Measurements from ENCODE around the gene EMILIN2. TPM values are rescaled to one million over a fixed set of nuclear protein-coding genes. Genes with fewer than 3 reads are reported as not detected.

EMILIN2 gene
- total and polyA plus RNA-seq, 2 donors (not counting 1 experiment from before 2014, with no cell fraction given): 2.5 to 48.2 TPM

DNA sequence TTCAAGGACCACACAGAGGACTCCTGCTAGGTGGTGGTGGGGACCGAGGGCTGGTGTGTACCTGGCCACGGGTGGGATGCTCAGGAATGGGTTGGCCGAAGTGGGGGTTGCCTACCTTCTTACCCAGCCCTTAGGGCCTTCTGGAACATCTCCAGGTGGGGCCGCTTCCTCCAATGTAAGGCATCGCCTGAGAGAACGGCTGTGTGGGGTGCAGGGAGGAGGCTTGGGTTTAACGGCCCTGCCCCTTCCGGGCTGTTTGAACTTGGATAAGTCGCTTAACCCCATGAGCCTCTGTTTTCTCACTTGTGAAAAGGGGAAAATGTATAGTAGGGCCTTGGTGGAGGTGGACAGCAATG is 35.0 kb downstream of the EMILIN2 start:
- intact Hi-C loops (cut with micrococcal nuclease): no loop called here
- Mint-ChIP-seq H3K27me3 (peaks cover 25% of the 10 kb centered on the region), H3K9me3 (ENCODE audit: insufficient read depth) (peaks cover 3% of the 10 kb centered on the region), H3K27ac (no peak overlapping the region), H3K4me1 (peaks cover 14% of the 10 kb centered on the region), H3K4me3 (no peak overlapping the region)
- Histone ChIP-seq H2AFZ (ENCODE audit: insufficient read depth, low read depth, low read length, poor library complexity, severe bottlenecking) (no peak overlapping the region), H3K4me1 (ENCODE audit: control insufficient read depth in 2 of 2, insufficient read depth in 2 of 2, low read length in 2 of 2) (peaks cover 9 to 10% of the 10 kb centered on the region in 2 donors), H4K20me1 (ENCODE audit: control insufficient read depth, insufficient read depth, low read length, poor library complexity, severe bottlenecking) (no peaks in the 10 kb centered on the region), H3K27me3 (replicated peaks in 1 of 4; ENCODE audit: control extremely low read depth in 1 of 4, control insufficient read depth in 3 of 4, insufficient read depth in 4 of 4, low read length in 3 of 4) (peaks cover 0 to 5% (median 2%) of the 10 kb centered on the region in 4 experiments), H3K9me3 (ENCODE audit: control extremely low read depth in 1 of 3, control insufficient read depth in 2 of 3, insufficient read depth in 1 of 3, low read length in 2 of 3) (peaks cover 0 to 2% (median 0%) of the 10 kb centered on the region in 3 donors), H3K36me3 (replicated peaks in 1 of 2; ENCODE audit: control extremely low read depth in 1 of 2, control insufficient read depth in 1 of 2, extremely low read depth in 1 of 2, insufficient read depth in 2 of 2, low read length in 1 of 2) (no peaks in the 10 kb centered on the region), H3K9ac (ENCODE audit: low read length) (no peak overlapping the region), H3K4me3 (ENCODE audit: control extremely low read depth in 1 of 5, extremely low read depth in 1 of 5, insufficient read depth in 1 of 5, low read depth in 2 of 5, low read length in 4 of 5) (no peak overlapping the region), H3K27ac (ENCODE audit: low read length in 2 of 2) (no peak overlapping the region), H3K79me2 (ENCODE audit: control insufficient read depth, insufficient read depth, low read length) (no peaks in the 10 kb centered on the region), H3K4me2 (replicated peaks; ENCODE audit: low read depth, low read length, poor library complexity, severe bottlenecking) (no peak overlapping the region)
- no peak for TF ChIP-seq EZH2 (IDR thresholded peaks at IDR 0.05; ENCODE audit: borderline replicate concordance, insufficient read depth, low read depth, low read length, poor library complexity, severe bottlenecking)
- TF ChIP-seq, protein P1, sequence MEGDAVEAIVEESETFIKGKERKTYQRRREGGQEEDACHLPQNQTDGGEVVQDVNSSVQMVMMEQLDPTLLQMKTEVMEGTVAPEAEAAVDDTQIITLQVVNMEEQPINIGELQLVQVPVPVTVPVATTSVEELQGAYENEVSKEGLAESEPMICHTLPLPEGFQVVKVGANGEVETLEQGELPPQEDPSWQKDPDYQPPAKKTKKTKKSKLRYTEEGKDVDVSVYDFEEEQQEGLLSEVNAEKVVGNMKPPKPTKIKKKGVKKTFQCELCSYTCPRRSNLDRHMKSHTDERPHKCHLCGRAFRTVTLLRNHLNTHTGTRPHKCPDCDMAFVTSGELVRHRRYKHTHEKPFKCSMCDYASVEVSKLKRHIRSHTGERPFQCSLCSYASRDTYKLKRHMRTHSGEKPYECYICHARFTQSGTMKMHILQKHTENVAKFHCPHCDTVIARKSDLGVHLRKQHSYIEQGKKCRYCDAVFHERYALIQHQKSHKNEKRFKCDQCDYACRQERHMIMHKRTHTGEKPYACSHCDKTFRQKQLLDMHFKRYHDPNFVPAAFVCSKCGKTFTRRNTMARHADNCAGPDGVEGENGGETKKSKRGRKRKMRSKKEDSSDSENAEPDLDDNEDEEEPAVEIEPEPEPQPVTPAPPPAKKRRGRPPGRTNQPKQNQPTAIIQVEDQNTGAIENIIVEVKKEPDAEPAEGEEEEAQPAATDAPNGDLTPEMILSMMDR (IDR thresholded peaks at IDR 0.05): no peak
- 97% methylated on average over 5 of the region's 9 CpGs for whole genome bisulfite sequencing (ENCODE audit: insufficient coverage)
- POLR2A ChIA-PET: no interaction called here
- CTCF ChIA-PET: no interaction called here
- DNase-seq (no peak), ATAC-seq (ENCODE audit: low read depth) (no peak)

DNA sequence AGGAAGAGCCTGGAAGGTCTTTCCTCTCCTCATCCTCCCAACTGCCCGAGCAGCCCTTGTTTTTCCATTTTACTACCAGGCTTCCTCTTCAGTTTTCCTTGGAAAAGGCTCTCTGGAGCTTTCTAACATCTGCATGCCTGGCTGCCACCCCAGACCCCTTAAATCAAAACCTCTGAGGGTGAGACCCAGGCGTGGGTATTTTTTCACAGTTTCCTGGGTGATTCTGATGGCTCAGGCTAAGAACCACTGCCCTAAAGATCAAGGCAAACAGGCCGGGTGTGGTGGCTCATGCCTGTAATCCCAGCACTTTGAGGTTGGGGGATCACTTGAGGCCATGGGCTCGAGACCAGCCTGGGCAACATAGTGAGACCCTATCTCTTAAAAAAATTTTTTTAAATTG is 35.4 kb downstream of the EMILIN2 start:
- Histone ChIP-seq H3K27ac (ENCODE audit: low read length in 2 of 2) (no peak overlapping the region), H3K4me1 (ENCODE audit: control insufficient read depth in 2 of 2, insufficient read depth in 2 of 2, low read length in 2 of 2) (peaks cover 9 to 10% of the 10 kb centered on the region in 2 donors), H2AFZ (ENCODE audit: insufficient read depth, low read depth, low read length, poor library complexity, severe bottlenecking) (no peak overlapping the region), H3K9ac (ENCODE audit: low read length) (no peak overlapping the region), H3K9me3 (ENCODE audit: control extremely low read depth in 1 of 3, control insufficient read depth in 2 of 3, insufficient read depth in 1 of 3, low read length in 2 of 3) (peaks cover 0 to 3% (median 0%) of the 10 kb centered on the region in 3 donors), H3K4me2 (replicated peaks; ENCODE audit: low read depth, low read length, poor library complexity, severe bottlenecking) (no peak overlapping the region), H3K4me3 (ENCODE audit: control extremely low read depth in 1 of 5, extremely low read depth in 1 of 5, insufficient read depth in 1 of 5, low read depth in 2 of 5, low read length in 4 of 5) (no peak overlapping the region), H3K36me3 (replicated peaks in 1 of 2; ENCODE audit: control extremely low read depth in 1 of 2, control insufficient read depth in 1 of 2, extremely low read depth in 1 of 2, insufficient read depth in 2 of 2, low read length in 1 of 2) (no peaks in the 10 kb centered on the region), H3K27me3 (replicated peaks in 1 of 4; ENCODE audit: control extremely low read depth in 1 of 4, control insufficient read depth in 3 of 4, insufficient read depth in 4 of 4, low read length in 3 of 4) (peaks cover 0 to 5% (median 2%) of the 10 kb centered on the region in 4 experiments), H3K79me2 (ENCODE audit: control insufficient read depth, insufficient read depth, low read length) (no peaks in the 10 kb centered on the region), H4K20me1 (ENCODE audit: control insufficient read depth, insufficient read depth, low read length, poor library complexity, severe bottlenecking) (no peaks in the 10 kb centered on the region)
- Mint-ChIP-seq H3K4me3 (no peak overlapping the region), H3K27ac (no peak overlapping the region), H3K4me1 (peaks cover 14% of the 10 kb centered on the region), H3K9me3 (ENCODE audit: insufficient read depth) (peaks cover 4% of the 10 kb centered on the region), H3K27me3 (peaks cover 28% of the 10 kb centered on the region)
- CTCF ChIA-PET: no interaction called here
- POLR2A ChIA-PET: interaction anchor here (0.7 kb wide), 1 partner anchor 35 kb away, joined by 4 read pairs; no protein-coding TSS in a partner anchor
- 94% methylated on average over 3 of the region's 4 CpGs for WGBS (ENCODE audit: insufficient coverage)
- no peak for DNase-seq
- TF ChIP-seq EZH2 (IDR thresholded peaks at IDR 0.05; ENCODE audit: borderline replicate concordance, insufficient read depth, low read depth, low read length, poor library complexity, severe bottlenecking): no peak
- TF ChIP-seq, protein P1 (IDR thresholded peaks at IDR 0.05): no peak
- ATAC-seq (ENCODE audit: low read depth): no peak
- intact Hi-C loops (cut with micrococcal nuclease): no loop called here
